SK-N-SH (cell line): ENCODE results near the gene TM6SF1. TPM values are rescaled to one million over a fixed set of nuclear protein-coding genes. Genes with fewer than 3 reads are reported as not detected.

Experiments used
- CTCF ChIA-PET: fragments of 300-600, 350-600 bp; formaldehyde crosslinking; extraction: SDS; loops from one replicate; lab custom pipeline; 2021; lab: Yijun Ruan, JAX
- POLR2A ChIA-PET: fragments of 350-600 bp; sonication (Branson Sonifier 250); formaldehyde crosslinking; extraction: SDS; loops from one replicate; lab custom pipeline; 2020; ENCODE audit warnings: antibody characterized with exemption, inconsistent platforms; lab: Yijun Ruan, JAX
- DNase-seq: peaks from one replicate; pipeline ENCODE4 v3.0.0; 2012
- H2AFZ ChIP-seq: fragments of 200-600 bp; sonication (generic); 2 replicates; pipeline ENCODE4 v1.8.1; 2016; ENCODE audit warnings: antibody characterized with exemption, mild to moderate bottlenecking, low read depth
- H3F3A ChIP-seq: fragments of 200-600 bp; sonication (generic); replicated peaks from 2 replicates; pipeline ENCODE3; 2016; ENCODE audit warnings: antibody characterized with exemption, mild to moderate bottlenecking; ENCODE audit not compliant: insufficient read depth
- H3K27ac ChIP-seq, 2 experiments: fragments of 200-500 bp in 1 of 2; fragments of 200-600 bp in 1 of 2; sonication (Bioruptor generic) in 1 of 2; sonication (generic), shearing (Covaris generic) in 1 of 2; 2 replicates each; pipeline versions ENCODE4 v1.5.1 to v1.6.1; 2014 to 2016; ENCODE audit warnings: low read depth in 2 of 2, inconsistent platforms in 1 of 2, low read length in 1 of 2, mild to moderate bottlenecking in 1 of 2, mixed read lengths in 1 of 2
- H3K27me3 ChIP-seq: fragments of 200-600 bp; sonication (generic), shearing (Covaris generic); 2 replicates; pipeline ENCODE4 v1.6.1; 2016; ENCODE audit warnings: mixed run types; ENCODE audit not compliant: insufficient read depth
- H3K36me3 ChIP-seq, 2 experiments: fragments of 200-500 bp in 1 of 2; fragments of 200-600 bp in 1 of 2; sonication (Bioruptor generic) in 1 of 2; sonication (generic) in 1 of 2; replicated peaks in 1 of 2; 2 replicates each; pipeline versions ENCODE3 to v1.5.1; 2014 to 2016; ENCODE audit warnings: low read length in 1 of 2, mild to moderate bottlenecking in 1 of 2; ENCODE audit not compliant: insufficient read depth in 2 of 2, control insufficient read depth in 1 of 2
- H3K4me1 ChIP-seq, 2 experiments: fragments of 200-500 bp in 1 of 2; fragments of 200-600 bp in 1 of 2; sonication (Bioruptor generic) in 1 of 2; sonication (generic), shearing (Covaris generic) in 1 of 2; 2 replicates each; pipeline versions ENCODE4 v1.5.1 to v1.6.1; 2014 to 2016; ENCODE audit warnings: low read depth in 1 of 2, low read length in 1 of 2, mixed run types in 1 of 2; ENCODE audit not compliant: insufficient read depth in 2 of 2, control insufficient read depth in 1 of 2
- H3K4me2 ChIP-seq: fragments of 200-600 bp; sonication (generic), shearing (Covaris generic); 2 replicates; pipeline ENCODE4 v1.6.1; 2017; ENCODE audit warnings: mixed run types
- H3K4me3 ChIP-seq, 2 experiments: fragments of 200-500 bp in 1 of 2; fragments of 200-600 bp in 1 of 2; sonication (Bioruptor generic) in 1 of 2; sonication (generic), shearing (Covaris generic) in 1 of 2; 2 replicates each; pipeline versions ENCODE4 v1.5.1 to v1.8.1; 2014 to 2016; ENCODE audit warnings: low read depth in 2 of 2, inconsistent platforms in 1 of 2, low read length in 1 of 2, mild to moderate bottlenecking in 1 of 2, mixed read lengths in 1 of 2, moderate library complexity in 1 of 2
- H3K79me2 ChIP-seq: fragments of 200-600 bp; sonication (generic); 2 replicates; pipeline ENCODE4 v1.8.1; 2017; ENCODE audit warnings: mild to moderate bottlenecking; ENCODE audit not compliant: insufficient read depth
- H3K9ac ChIP-seq: fragments of 200-600 bp; sonication (generic); 2 replicates; pipeline ENCODE4 v1.6.1; 2017; ENCODE audit warnings: mixed run types
- H3K9me2 ChIP-seq: fragments of 200-600 bp; sonication (generic); 2 replicates; pipeline ENCODE4 v1.6.1; 2017; ENCODE audit warnings: mixed run types
- H3K9me3 ChIP-seq: fragments of 200-600 bp; sonication (generic); 2 replicates; pipeline ENCODE4 v1.6.1; 2017; ENCODE audit warnings: mixed run types, mild to moderate bottlenecking, moderate library complexity
- H4K20me1 ChIP-seq: fragments of 200-600 bp; sonication (generic); 2 replicates; pipeline ENCODE4 v1.6.1; 2017; ENCODE audit warnings: mild to moderate bottlenecking, mixed run types; ENCODE audit not compliant: insufficient read depth
- CHD2 ChIP-seq: fragments of 150-350 bp; IDR thresholded peaks from 2 replicates; pipeline ENCODE4 v1.6.1; 2018; ENCODE audit warnings: low read length; ENCODE audit not compliant: partially characterized antibody
- ELF1 ChIP-seq: IDR thresholded peaks from 2 replicates; pipeline ENCODE4 v1.4.0; 2012
- EP300 ChIP-seq, 2 experiments: IDR thresholded peaks; 2 replicates each; pipeline versions ENCODE4 v1.4.0 to v1.6.1; 2012; ENCODE audit warnings: borderline replicate concordance in 1 of 2, low read depth in 1 of 2, low read length in 1 of 2
- FOSL2 ChIP-seq: IDR thresholded peaks from 2 replicates; pipeline ENCODE4 v1.4.0; 2012; ENCODE audit warnings: low read depth, mild to moderate bottlenecking, moderate library complexity, borderline replicate concordance
- GATA2 ChIP-seq: sonication (generic); formaldehyde crosslinking; IDR thresholded peaks from 2 replicates; pipeline ENCODE4 v1.5.0; 2020; ENCODE audit warnings: mild to moderate bottlenecking, missing genetic modification reagents
- IRF3 ChIP-seq: fragments of 150-350 bp; IDR thresholded peaks from 2 replicates; pipeline ENCODE4 v1.6.1; 2016; ENCODE audit warnings: mild to moderate bottlenecking, low read depth, low read length
- JUND ChIP-seq: IDR thresholded peaks from 2 replicates; pipeline ENCODE4 v1.4.0; 2012
- NFIC ChIP-seq: IDR thresholded peaks from 2 replicates; pipeline ENCODE4 v1.4.0; 2012; ENCODE audit warnings: borderline replicate concordance
- RCOR1 ChIP-seq: fragments of 150-350 bp; IDR thresholded peaks from 2 replicates; pipeline ENCODE4 v1.6.1; 2017; ENCODE audit warnings: antibody characterized with exemption, low read length
- REST ChIP-seq: IDR thresholded peaks from 2 replicates; pipeline ENCODE4 v1.6.1; 2012; ENCODE audit warnings: mild to moderate bottlenecking, low read depth, low read length, moderate library complexity
- RXRA ChIP-seq: IDR thresholded peaks from 2 replicates; pipeline ENCODE4 v1.4.0; 2012; ENCODE audit warnings: low read depth, mild to moderate bottlenecking, borderline replicate concordance
- TAF1 ChIP-seq: IDR thresholded peaks from 2 replicates; pipeline ENCODE4 v1.6.1; 2012; ENCODE audit warnings: low read depth, mild to moderate bottlenecking, low read length, moderate library complexity, borderline replicate concordance
- TEAD4 ChIP-seq: IDR thresholded peaks from 2 replicates; pipeline ENCODE4 v1.4.0; 2012; ENCODE audit warnings: mild to moderate bottlenecking, borderline replicate concordance; ENCODE audit not compliant: insufficient read depth
- USF1 ChIP-seq: IDR thresholded peaks from 2 replicates; pipeline ENCODE4 v1.4.0; 2012; ENCODE audit warnings: low read depth, borderline replicate concordance
- USF2 ChIP-seq: fragments of 150-350 bp; IDR thresholded peaks from 2 replicates; pipeline ENCODE4 v1.6.1; 2017; ENCODE audit warnings: antibody characterized with exemption, low read length, low read depth, borderline replicate concordance
- YY1 ChIP-seq: IDR thresholded peaks from 2 replicates; pipeline ENCODE4 v1.4.0; 2012; ENCODE audit warnings: low read depth, mild to moderate bottlenecking
- ZBTB33 ChIP-seq: IDR thresholded peaks from 2 replicates; pipeline ENCODE4 v1.4.0; 2012; ENCODE audit warnings: low read depth, borderline replicate concordance
- WGBS: methylation state at CpG from one replicate; pipeline ENCODE4 v1.1.6; 2017; ENCODE audit warnings: low lambda C conversion rate; 5-methylcytosine and 5-hydroxymethylcytosine counted together
- polyA plus RNA-seq, 3 experiments: library from polyadenylated mRNA; depleted of rRNA; stranded (reverse); fragments of >200 nt; gene quantifications; 2 replicates each; pipeline ENCODE4 v1.2.3, GENCODE V29; 2012

TM6SF1 gene
- polyA plus RNA-seq, 1 of the 3 experiments (the other 2 are of a cell fraction), result 0.12 TPM

GRCh38 chr15:83110381-83110780 is 2.9 kb downstream of the TM6SF1 start:
- no peak overlapping the region for H2AFZ ChIP-seq
- no peaks in the 10 kb centered on the region for H3F3A ChIP-seq
- no peaks in the 10 kb centered on the region for H3K36me3 ChIP-seq
- no peaks in the 10 kb centered on the region for H3K79me2 ChIP-seq
- no peaks in the 10 kb centered on the region for H3K9me3 ChIP-seq
- H4K20me1 ChIP-seq, result no peaks in the 10 kb centered on the region
- H3K4me2 ChIP-seq, result no peak overlapping the region
- DNase-seq, result no peak
- H3K27ac ChIP-seq, result no peak overlapping the region
- H3K4me1 ChIP-seq, result peaks cover 0 to 10% of the 10 kb centered on the region in 2 experiments; a peak in 1 of 4 replicates
- no peaks in the 10 kb centered on the region for H3K9me2 ChIP-seq
- H3K4me3 ChIP-seq, result no peak overlapping the region
- 69% methylated on average over 3 of the region's 3 CpGs for WGBS
- ChIA-PET CTCF (no interaction called here), POLR2A (no interaction called here)
- peaks cover 8% of the 10 kb centered on the region; the same call in 1 of the 2 replicates for H3K27me3 ChIP-seq
- TF ChIP-seq EP300 (IDR thresholded peaks at IDR 0.05; ENCODE audit: borderline replicate concordance in 1 of 2, low read depth in 1 of 2, low read length in 1 of 2), result no peak
- no peak for TF ChIP-seq REST
- no peak for TF ChIP-seq TAF1
- TF ChIP-seq RCOR1, result no peak
- no peak for TF ChIP-seq GATA2 (CRISPR knock-in tag)
- TF ChIP-seq USF2, result no peak
- no peak for TF ChIP-seq JUND
- no peak for TF ChIP-seq NFIC
- no peak for TF ChIP-seq RXRA
- no peak for TF ChIP-seq USF1
- TF ChIP-seq CHD2, result no peak
- no peak for TF ChIP-seq YY1
- TF ChIP-seq IRF3, result no peak
- TF ChIP-seq ZBTB33, result no peak
- no peak for TF ChIP-seq TEAD4
- no peak for TF ChIP-seq ELF1
- TF ChIP-seq FOSL2, result no peak
- no peak overlapping the region for H3K9ac ChIP-seq
